ENCODE results near the gene ATG4C.
"Not testable (repeated sequence)": the region's sequence is repeated elsewhere in the genome, so short reads cannot be mapped to it uniquely, and the experiment has no call there.

Gene ATG4C

GRCh38 chr1:62783736-62784508, at the start of gene ATG4C:
Gene ATG4C, plus strand, starts transcription at chr1:62784132. Its CDS starts 19,655 bp downstream, at chr1:62803787.
- peak; percentile 95 for DNase-seq

- DNase-seq = no peak
These were observed 48.3 kb upstream of the ATG4C start for GRCh38 chr1:62735491-62736171.

DNA sequence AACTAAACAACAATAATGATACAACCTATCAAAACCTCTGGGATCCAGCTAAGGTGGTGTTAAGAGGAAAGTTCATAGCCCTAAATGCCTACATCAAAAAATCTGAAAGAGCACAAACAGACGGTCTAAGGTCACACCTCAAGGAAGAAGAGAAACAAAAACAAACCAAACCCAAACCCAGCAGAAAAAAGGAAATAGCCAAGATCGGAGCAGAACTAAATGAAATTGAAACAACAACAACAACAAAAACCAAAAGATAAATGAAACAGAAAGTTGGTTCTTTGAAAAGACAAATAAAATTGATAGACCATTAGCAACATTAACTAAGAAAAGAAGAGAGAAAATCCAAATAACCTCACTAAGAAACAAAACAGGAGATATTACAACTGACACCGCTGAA, 43.2 kb upstream of the ATG4C start:
- DNase-seq = not testable (repeated sequence)

DNA sequence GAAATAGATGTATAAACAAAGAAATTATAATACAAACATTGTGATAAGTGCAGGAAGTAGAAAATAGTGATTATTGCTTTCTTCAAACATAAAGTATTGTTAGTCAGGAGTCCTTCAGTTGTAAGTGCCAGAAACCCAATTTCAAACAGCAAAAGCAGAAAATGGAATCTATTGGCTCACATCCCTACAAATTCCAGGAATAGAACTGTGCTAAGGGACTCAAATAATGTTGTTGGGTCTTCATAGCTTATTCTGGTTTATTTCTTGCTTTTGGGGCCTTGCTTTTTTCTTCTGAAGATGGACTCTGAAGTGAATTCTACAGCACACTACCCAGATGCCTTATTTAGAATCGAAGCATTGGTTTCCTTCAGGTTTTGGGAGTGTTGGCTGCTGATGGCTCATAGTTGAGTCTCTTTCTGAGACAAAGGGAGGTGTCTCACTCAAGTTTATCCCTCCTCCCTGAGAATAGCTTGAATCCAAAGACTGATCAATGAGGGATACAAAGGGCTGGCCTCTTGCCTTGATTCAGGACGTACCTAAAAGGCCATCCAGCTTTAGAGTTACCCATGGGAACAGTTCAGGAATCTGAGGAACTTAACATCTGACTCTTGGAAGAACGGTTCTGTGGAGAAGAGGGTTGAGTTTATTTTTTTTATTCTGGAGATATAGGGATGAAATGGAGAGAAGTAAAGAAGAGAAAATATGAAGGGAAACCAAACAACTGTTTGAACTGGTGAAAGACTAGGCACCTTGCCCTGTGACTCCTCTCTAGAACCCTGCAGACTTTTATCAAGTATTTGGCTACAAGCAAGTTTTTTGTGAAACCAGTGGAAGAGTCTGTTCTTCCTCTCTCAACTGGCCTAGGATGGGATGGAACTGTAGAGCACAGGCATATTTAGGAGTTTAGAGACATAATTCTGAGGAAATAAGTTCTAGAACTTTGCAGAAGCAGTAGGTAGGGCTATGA, 39.0 kb upstream of the ATG4C start:
- no peak for DNase-seq

- peak; percentile 27 for DNase-seq
These were observed 37.7 kb upstream of the ATG4C start for GRCh38 chr1:62746086-62746808.

DNA sequence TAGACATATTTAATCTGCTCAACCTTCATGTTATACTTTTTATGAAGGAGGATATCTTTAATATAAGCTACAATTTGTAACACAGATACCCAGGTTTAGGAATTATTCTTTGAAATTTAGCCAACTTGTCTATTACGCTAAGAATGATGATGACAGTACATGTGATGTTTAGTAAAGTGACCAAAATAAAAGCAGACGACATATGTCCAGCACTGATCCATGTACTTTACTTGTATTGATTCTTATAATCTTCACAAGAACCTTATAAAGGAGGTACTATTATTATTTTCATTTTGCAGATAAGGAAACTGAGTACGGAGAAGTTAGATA, 37.2 kb upstream of the ATG4C start:
- no peak for DNase-seq

GRCh38 chr1:62753031-62753965, 30.6 kb upstream of the ATG4C start:
- DNase-seq = no peak

DNA sequence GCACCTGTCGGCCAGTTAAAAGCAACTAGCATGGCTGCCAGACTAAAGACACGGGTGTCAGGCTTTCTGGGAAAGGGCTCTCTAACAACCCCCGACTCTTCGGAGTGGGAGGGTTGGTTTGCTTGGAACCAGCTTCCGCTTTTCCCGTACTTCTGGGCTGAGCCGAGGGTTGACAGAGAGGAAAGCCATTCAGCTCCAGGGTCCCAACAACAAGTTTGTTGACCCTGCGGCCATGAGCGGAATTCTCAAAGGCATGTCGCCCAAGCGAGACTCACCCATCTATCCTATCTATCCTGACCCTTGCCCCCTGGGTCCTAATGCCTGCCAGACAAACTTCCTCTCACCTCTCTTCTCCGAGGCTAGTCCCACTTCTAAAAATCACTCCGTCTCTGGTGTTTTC, 29.0 kb upstream of the ATG4C start:
- DNase-seq = not testable (repeated sequence)

GRCh38 chr1:62756255-62756884, 27.6 kb upstream of the ATG4C start:
- not testable (repeated sequence) for DNase-seq

DNA sequence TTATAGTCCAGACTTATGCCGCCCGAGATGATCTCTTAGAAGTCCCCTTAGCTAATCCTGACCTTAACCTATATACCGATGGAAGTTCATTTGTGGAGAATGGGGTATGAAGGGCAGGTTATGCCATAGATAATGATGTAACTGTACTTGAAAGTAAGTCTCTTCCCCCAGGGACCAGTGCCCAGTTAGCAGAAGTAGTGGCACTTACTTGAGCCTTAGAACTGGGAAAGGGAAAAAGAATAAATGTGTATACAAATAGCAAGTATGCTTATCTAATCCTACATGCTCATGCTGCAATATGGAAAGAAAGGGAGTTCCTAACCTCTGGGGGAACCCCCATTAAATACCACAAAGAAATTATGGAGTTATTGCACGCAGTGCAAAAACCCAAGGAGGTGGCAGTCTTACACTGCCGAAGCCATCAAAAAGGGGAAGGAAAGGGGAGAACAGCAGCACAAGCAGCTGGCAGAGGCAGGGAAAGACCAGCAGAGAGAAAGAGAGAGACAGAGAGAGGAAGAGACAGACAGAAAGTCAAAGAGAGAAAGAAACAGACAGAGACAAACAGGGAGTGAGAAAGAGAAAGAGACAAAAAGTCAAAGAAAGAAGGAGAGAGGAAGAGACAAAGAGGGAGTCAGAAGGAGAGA, 24.6 kb upstream of the ATG4C start:
- not testable (repeated sequence) for DNase-seq

GRCh38 chr1:62760021-62760782, 23.7 kb upstream of the ATG4C start:
- not testable (repeated sequence) for DNase-seq

DNA sequence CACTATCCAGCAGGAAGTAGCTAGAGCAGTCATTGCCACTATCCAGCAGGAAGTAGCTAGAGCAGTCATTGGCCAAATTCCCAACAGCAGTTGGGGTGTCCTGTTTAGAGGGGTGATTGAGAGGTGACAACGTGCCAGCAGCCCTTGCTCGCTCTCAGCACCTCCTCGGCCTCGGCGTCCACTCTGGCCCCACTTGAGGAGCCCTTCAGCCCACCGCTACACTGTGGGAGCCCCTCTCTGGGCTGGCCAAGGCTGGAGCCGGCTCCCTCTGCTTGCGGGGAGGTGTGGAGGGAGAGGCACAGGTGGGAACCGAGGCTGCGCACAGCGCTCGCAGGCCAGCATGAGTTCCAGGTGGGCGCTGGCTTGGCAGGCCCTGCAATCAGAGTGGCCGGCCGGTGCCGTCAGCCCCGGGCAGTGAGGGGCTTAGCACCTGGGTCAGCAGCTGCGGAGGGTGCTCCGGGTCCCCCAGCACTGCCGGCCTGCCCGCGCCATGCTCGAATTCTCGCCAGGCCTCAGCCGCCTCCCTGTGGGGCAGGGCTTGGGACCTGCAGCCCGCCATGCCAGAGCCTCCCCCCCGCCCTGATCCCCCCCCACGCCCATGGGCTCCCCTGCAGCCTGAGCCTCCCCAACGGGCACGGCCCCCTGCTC, 22.6 kb upstream of the ATG4C start:
- DNase-seq = not testable (repeated sequence)

- DNase-seq = not testable (repeated sequence)
These were observed 21.9 kb upstream of the ATG4C start for GRCh38 chr1:62762027-62762426.

GRCh38 chr1:62765981-62766380, 18.0 kb upstream of the ATG4C start:
- DNase-seq = no peak

- not testable (repeated sequence) for DNase-seq
These were observed 15.4 kb upstream of the ATG4C start for GRCh38 chr1:62768551-62768950.

GRCh38 chr1:62772607-62773295, 11.2 kb upstream of the ATG4C start:
- DNase-seq = no peak

DNA sequence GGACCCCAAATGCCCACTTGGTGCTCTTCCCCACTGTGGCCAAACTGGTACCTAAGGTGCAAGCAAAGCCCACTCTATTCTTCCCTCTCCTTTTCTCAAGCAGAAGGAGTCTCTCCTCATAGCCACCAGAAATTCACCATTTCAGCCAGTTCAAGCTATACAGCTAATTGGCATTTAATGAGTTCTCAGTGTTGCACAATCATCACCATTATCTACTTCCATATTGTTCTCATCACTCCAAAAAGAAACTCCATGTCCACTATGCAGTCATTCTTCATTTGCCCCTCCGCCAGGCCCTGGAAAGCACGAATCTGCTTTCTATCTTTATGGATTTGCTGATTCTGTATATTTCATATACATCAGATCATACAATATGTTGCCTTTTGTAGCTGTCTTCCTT, 9.9 kb upstream of the ATG4C start:
- no peak for DNase-seq

GRCh38 chr1:62774971-62775595, 8.8 kb upstream of the ATG4C start:
- no peak for DNase-seq
